Bronchial epithelial cell (primary cell): ENCODE results near the gene FAM149A. TPM values are rescaled to one million over a fixed set of nuclear protein-coding genes. Genes with fewer than 3 reads are reported as not detected.

Source experiments
- DNase-seq: peaks from one replicate; pipeline ENCODE4 v3.0.0-alpha.2; 2010; ENCODE audit warnings: low read depth
- FAIRE-seq: peaks from 2 replicates; lab custom pipeline; 2011; peaks lifted over from hg19 to GRCh38; lab: Jason Lieb, UNC
- H3K27me3 ChIP-seq: 2 replicates; pipeline ENCODE4 v1.5.1; 2011; ENCODE audit warnings: low read length; ENCODE audit not compliant: control insufficient read depth, insufficient read depth
- H3K36me3 ChIP-seq: 2 replicates; pipeline ENCODE4 v1.5.1; 2011; ENCODE audit warnings: low read length; ENCODE audit not compliant: control insufficient read depth, insufficient read depth
- H3K4me3 ChIP-seq: 2 replicates; pipeline ENCODE4 v1.5.1; 2011; ENCODE audit warnings: mild to moderate bottlenecking, low read depth, low read length, control low read depth
- CTCF ChIP-seq: IDR thresholded peaks from 2 replicates; pipeline ENCODE4 v1.5.1; 2011; ENCODE audit warnings: mild to moderate bottlenecking, moderate library complexity, low read length, control low read depth, inconsistent platforms; ENCODE audit not compliant: insufficient read depth, severe bottlenecking
- total RNA-seq: library from RNA; depleted of rRNA; stranded (reverse); fragments of >200 nt; gene quantifications from 2 replicates; pipeline ENCODE4 v1.2.1, GENCODE V29; 2014

The FAM149A gene
- total RNA-seq, 1 donor from 2014 or later: 0.26 TPM

GRCh38 chr4:186169333-186169944, 64.9 kb downstream of the FAM149A start:
- DNase-seq (no peak), FAIRE-seq (no peak)
- TF ChIP-seq CTCF: no peak
- no peaks in the 10 kb centered on the region for H3K27me3 ChIP-seq
- H3K4me3 ChIP-seq: no peak overlapping the region
- H3K36me3 ChIP-seq: no peaks in the 10 kb centered on the region

- Histone ChIP-seq H3K27me3 (no peaks in the 10 kb centered on the region), H3K4me3 (no peak overlapping the region), H3K36me3 (no peaks in the 10 kb centered on the region)
- TF ChIP-seq CTCF: no peak
- no peak for DNase-seq
- FAIRE-seq: no peak
These were observed 65.7 kb downstream of the FAM149A start for GRCh38 chr4:186169945-186170802.

GRCh38 chr4:186170966-186171365, 66.5 kb downstream of the FAM149A start:
- Histone ChIP-seq H3K36me3 (no peaks in the 10 kb centered on the region), H3K27me3 (no peaks in the 10 kb centered on the region), H3K4me3 (no peak overlapping the region)
- DNase-seq (no peak), FAIRE-seq (no peak)
- no peak for TF ChIP-seq CTCF

GRCh38 chr4:186172546-186172945, 68.0 kb downstream of the FAM149A start:
- FAIRE-seq (no peak), DNase-seq (no peak)
- no peak overlapping the region for H3K4me3 ChIP-seq
- no peaks in the 10 kb centered on the region for H3K36me3 ChIP-seq
- no peak for TF ChIP-seq CTCF
- H3K27me3 ChIP-seq: no peaks in the 10 kb centered on the region

- Histone ChIP-seq H3K4me3 (no peak overlapping the region), H3K27me3 (no peaks in the 10 kb centered on the region), H3K36me3 (no peaks in the 10 kb centered on the region)
- DNase-seq (no peak), FAIRE-seq (no peak)
- TF ChIP-seq CTCF: no peak
These were observed 83.6 kb downstream of the FAM149A start for GRCh38 chr4:186188107-186188506.

- TF ChIP-seq CTCF: no peak
- FAIRE-seq (no peak), DNase-seq (no peak)
- Histone ChIP-seq H3K36me3 (no peaks in the 10 kb centered on the region), H3K4me3 (no peak overlapping the region), H3K27me3 (no peaks in the 10 kb centered on the region)
These were observed 85.2 kb downstream of the FAM149A start for GRCh38 chr4:186189656-186190055.
